ENCODE measurements around the gene ADAMTS14. TPM values are rescaled to one million over a fixed set of nuclear protein-coding genes. Genes with fewer than 3 reads are reported as not detected.

The ADAMTS14 gene
- total RNA-seq, 2 experiments from 2014 or later = 0.16 to 0.25 TPM

GRCh38 chr10:70774810-70775678 is 102.7 kb downstream of the ADAMTS14 start:
- CTCF ChIA-PET = interaction anchor here (1.1 kb wide), 1 partner anchor 12 kb away, joined by 3 read pairs; no protein-coding TSS in a partner anchor
- no peaks in the 10 kb centered on the region for H3K27me3 Mint-ChIP-seq
- H3K4me3 Mint-ChIP-seq = no peak overlapping the region
- no peaks in the 10 kb centered on the region for H3K4me1 Mint-ChIP-seq (ENCODE audit: low read depth)
- no peaks in the 10 kb centered on the region for H3K36me3 Mint-ChIP-seq (ENCODE audit: low read depth)
- H3K27ac Mint-ChIP-seq = no peak overlapping the region
- TF ChIP-seq CTCF (IDR thresholded peaks at IDR 0.05) = no peak
- DNase-seq (no peak), ATAC-seq (no peak)
- POLR2A ChIA-PET = no interaction called here
- H3K9me3 Mint-ChIP-seq = no peaks in the 10 kb centered on the region
- intact Hi-C loops (cut with micrococcal nuclease) = no loop called here

- H3K9me3 Mint-ChIP-seq = no peaks in the 10 kb centered on the region
- no peaks in the 10 kb centered on the region for H3K4me1 Mint-ChIP-seq (ENCODE audit: low read depth)
- ATAC-seq (no peak), DNase-seq (no peak)
- H3K36me3 Mint-ChIP-seq (ENCODE audit: low read depth) = no peaks in the 10 kb centered on the region
- intact Hi-C loops (cut with micrococcal nuclease) = no loop called here
- POLR2A ChIA-PET = interaction anchor here (1.0 kb wide), 1 partner anchor 23 kb away, joined by 3 read pairs; no protein-coding TSS in a partner anchor
- H3K27ac Mint-ChIP-seq = no peak overlapping the region
- no peak for TF ChIP-seq CTCF (IDR thresholded peaks at IDR 0.05)
- no peak overlapping the region for H3K4me3 Mint-ChIP-seq
- CTCF ChIA-PET = interaction anchor here (1.1 kb wide), 1 partner anchor 13 kb away, joined by 3 read pairs; no protein-coding TSS in a partner anchor
- no peaks in the 10 kb centered on the region for H3K27me3 Mint-ChIP-seq
Measured at GRCh38 chr10:70775679-70776454, 103.6 kb downstream of the ADAMTS14 start.

GRCh38 chr10:70776455-70777005 is 104.2 kb downstream of the ADAMTS14 start:
- Mint-ChIP-seq H3K4me3 (no peak overlapping the region), H3K27me3 (no peaks in the 10 kb centered on the region), H3K27ac (no peak overlapping the region), H3K4me1 (ENCODE audit: low read depth) (no peaks in the 10 kb centered on the region), H3K9me3 (no peaks in the 10 kb centered on the region), H3K36me3 (ENCODE audit: low read depth) (no peaks in the 10 kb centered on the region)
- DNase-seq (no peak), ATAC-seq (no peak)
- POLR2A ChIA-PET = interaction anchor here (1.0 kb wide), 1 partner anchor 22 kb away, joined by 3 read pairs; no protein-coding TSS in a partner anchor
- CTCF ChIA-PET = interaction anchor here (1.1 kb wide), 1 partner anchor 17 kb away, joined by 3 read pairs; no protein-coding TSS in a partner anchor
- TF ChIP-seq CTCF (IDR thresholded peaks at IDR 0.05) = no peak
- intact Hi-C loops (cut with micrococcal nuclease) = no loop called here

GRCh38 chr10:70777063-70777875 is 105.0 kb downstream of the ADAMTS14 start:
- H3K4me1 Mint-ChIP-seq (ENCODE audit: low read depth) = no peaks in the 10 kb centered on the region
- H3K27me3 Mint-ChIP-seq = no peaks in the 10 kb centered on the region
- no peaks in the 10 kb centered on the region for H3K36me3 Mint-ChIP-seq (ENCODE audit: low read depth)
- no peak for TF ChIP-seq CTCF (IDR thresholded peaks at IDR 0.05)
- intact Hi-C loops (cut with micrococcal nuclease) = no loop called here
- no peak overlapping the region for H3K27ac Mint-ChIP-seq
- POLR2A ChIA-PET = no interaction called here
- H3K4me3 Mint-ChIP-seq = no peak overlapping the region
- DNase-seq (no peak), ATAC-seq (no peak)
- H3K9me3 Mint-ChIP-seq = no peaks in the 10 kb centered on the region
- CTCF ChIA-PET = interaction anchor here (1.1 kb wide), 1 partner anchor 18 kb away, joined by 3 read pairs; no protein-coding TSS in a partner anchor

Measured in activated CD8-positive, alpha-beta T cell treated with anti-CD3 and anti-CD28 coated beads for 36 hours (primary cell).